Right lobe of liver (tissue), 6 donors: ENCODE measurements around the gene DEFB132. TPM values are rescaled to one million over a fixed set of nuclear protein-coding genes. Genes with fewer than 3 reads are reported as not detected.

ENCODE experiments used
- ATAC-seq, 4 donors: fragments of 200-7000 bp; cut with Tn5 transposase; one replicate each; pipeline ENCODE4 v1.9.1; 2020; ENCODE audit warnings: mild to moderate bottlenecking in 4 of 4, moderate library complexity in 4 of 4
- DNase-seq, 3 donors: peaks; one replicate each; pipeline ENCODE4 v3.0.0-alpha.2; 2020
- H3K27ac ChIP-seq, 3 donors: fragments of 200-600 bp; one replicate each; pipeline ENCODE4 v1.8.0; 2022
- H3K27me3 ChIP-seq, 2 donors: fragments of 200-600 bp; one replicate each; pipeline ENCODE4 v1.8.0; 2022
- H3K36me3 ChIP-seq, 4 donors: fragments of 200-600 bp; sonication (generic) in 1 of 4; one replicate each; pipeline versions ENCODE4 v1.5.1 to v1.8.0; 2017 to 2022; ENCODE audit warnings: control low read depth in 1 of 4
- H3K4me1 ChIP-seq, 4 donors: fragments of 200-600 bp; sonication (generic) in 1 of 4; one replicate each; pipeline versions ENCODE4 v1.5.1 to v1.8.0; 2017 to 2022; ENCODE audit warnings: control low read depth in 1 of 4
- H3K4me3 ChIP-seq, 3 donors: fragments of 200-600 bp; one replicate each; pipeline ENCODE4 v1.8.0; 2022
- H3K9me3 ChIP-seq, 4 donors: fragments of 200-600 bp; sonication (generic) in 1 of 4; one replicate each; pipeline versions ENCODE4 v1.5.1 to v1.8.0; 2017 to 2022; ENCODE audit warnings: control low read depth in 1 of 4
- CTCF ChIP-seq, 4 donors: fragments of 200-600 bp in 3 of 4; fragments of 450-650 bp in 1 of 4; IDR thresholded peaks; one replicate each; pipeline versions ENCODE4 v1.5.1 to v1.8.0; 2016 to 2022; ENCODE audit warnings: antibody characterized with exemption in 4 of 4, mild to moderate bottlenecking in 2 of 4
- POLR2A ChIP-seq: fragments of 450-650 bp; IDR thresholded peaks from one replicate; pipeline ENCODE4 v1.6.1; 2017; ENCODE audit warnings: antibody characterized with exemption, mild to moderate bottlenecking
- WGBS: methylation state at CpG from one replicate; pipeline ENCODE4 v1.1.6; 2018; ENCODE audit warnings: low coverage, low lambda C conversion rate; ENCODE audit not compliant: insufficient coverage; ENCODE audit errors: missing lambda C conversion rate; 5-methylcytosine and 5-hydroxymethylcytosine counted together
- intact Hi-C, 2 donors: fragments of 100-400 bp; cut with DNase I; formaldehyde crosslinking; loops; one replicate each; pipeline versions ENCODE4 v1.11.2 to v1.14.1; 2022
- total RNA-seq, 6 experiments: library from RNA; depleted of rRNA in 2 of 6; stranded (reverse); fragments of >200 nt in 2 of 6; fragmentation: NEBNext Ultra II Directional in 3 of 6; extraction: Animal tissue kit (Norgen Biotek cat#: 25700) in 3 of 6; gene quantifications; one replicate each; pipeline versions ENCODE4 v1.1.0 to v1.2.4, GENCODE V29; 2016 to 2023
- donor health status: DM: no; HTN: yes; CAD: no.
- donor health status: DM: no; HTN: no; CAD: no.
- donor health status: DM: no; HTN: no; CAD: no.
- donor health status: DM: no; HTN: yes; CAD: no.
- donor health status: DM: no; HTN: yes; CAD: no.

DEFB132 gene
- total RNA-seq, 6 experiments from 2014 or later = 0.30 to 0.35 (median 0.31) TPM; not detected in 3

GRCh38 chr20:278181-278580, 20.7 kb downstream of the DEFB132 start:
- TF ChIP-seq POLR2A (no peak), CTCF (IDR thresholded peaks at IDR 0.05) (no peak)
- intact Hi-C loops = loop anchor here in 1 of 2 donors (10.0 kb wide), 1 partner anchor 63 kb away; no protein-coding TSS in a partner anchor
- no peaks in the 10 kb centered on the region for H3K4me1 ChIP-seq
- DNase-seq = peak in 1 of 3 donors; percentile 23
- WGBS = 80% methylated on average over 1 of the region's 5 CpGs
- ATAC-seq = no peak
- no peaks in the 10 kb centered on the region for H3K36me3 ChIP-seq
- H3K27me3 ChIP-seq = no peaks in the 10 kb centered on the region
- H3K27ac ChIP-seq = no peak overlapping the region
- no peak overlapping the region for H3K4me3 ChIP-seq
- H3K9me3 ChIP-seq = no peaks in the 10 kb centered on the region

- Histone ChIP-seq H3K27me3 (no peaks in the 10 kb centered on the region), H3K27ac (no peak overlapping the region), H3K4me3 (no peak overlapping the region), H3K36me3 (no peaks in the 10 kb centered on the region), H3K9me3 (no peaks in the 10 kb centered on the region), H3K4me1 (no peaks in the 10 kb centered on the region)
- intact Hi-C loops = loop anchor here in 1 of 2 donors (10.0 kb wide), 1 partner anchor 64 kb away; no protein-coding TSS in a partner anchor
- DNase-seq = peak in 2 of 3 donors; percentile 34 to 36
- peak in 3 of 4 donors; percentile 28 to 61 (median 49) for ATAC-seq
- TF ChIP-seq POLR2A (no peak), CTCF (IDR thresholded peaks at IDR 0.05) (peak in 1 of 4 donors; percentile 5)
- 82% methylated on average over 49 of the region's 88 CpGs for WGBS
Observed at GRCh38 chr20:278607-279571, 21.4 kb downstream of the DEFB132 start.

- TF ChIP-seq CTCF (IDR thresholded peaks at IDR 0.05) (no peak), POLR2A (no peak)
- DNase-seq = no peak
Observed at GRCh38 chr20:284172-284571, 26.6 kb downstream of the DEFB132 start.

GRCh38 chr20:286508-286907, 29.0 kb downstream of the DEFB132 start:
- Histone ChIP-seq H3K4me1 (peaks cover 0 to 10% (median 0%) of the 10 kb centered on the region in 4 donors), H3K27me3 (no peaks in the 10 kb centered on the region), H3K4me3 (no peak overlapping the region), H3K27ac (no peak overlapping the region), H3K9me3 (no peaks in the 10 kb centered on the region), H3K36me3 (no peaks in the 10 kb centered on the region)
- DNase-seq (no peak), ATAC-seq (no peak)
- TF ChIP-seq CTCF (IDR thresholded peaks at IDR 0.05) (no peak), POLR2A (no peak)
- WGBS = 83% methylated on average over 2 of the region's 2 CpGs
- intact Hi-C loops = no loop called here

More at GRCh38 chr20:284172-284571, 26.6 kb downstream of the DEFB132 start:
- Histone ChIP-seq H3K36me3 (no peaks in the 10 kb centered on the region), H3K27ac (no peak overlapping the region), H3K9me3 (no peaks in the 10 kb centered on the region), H3K27me3 (no peaks in the 10 kb centered on the region), H3K4me3 (no peak overlapping the region), H3K4me1 (no peaks in the 10 kb centered on the region)
- no peak for ATAC-seq
- intact Hi-C loops = no loop called here
- 79% methylated on average over 2 of the region's 3 CpGs for WGBS
